Right cardiac atrium (tissue), 5 donors: ENCODE data around the gene HIP1. TPM values are rescaled to one million over a fixed set of nuclear protein-coding genes. Genes with fewer than 3 reads are reported as not detected.

Source experiments
- ATAC-seq, 2 donors: fragments of 200-7000 bp; cut with Tn5 transposase; one replicate each; pipeline versions ENCODE4 v1.8.0 to v1.9.1; 2020; ENCODE audit warnings: moderate library complexity in 2 of 2, mild to moderate bottlenecking in 1 of 2
- DNase-seq, 3 donors: peaks; one replicate each; pipeline ENCODE4 v3.0.0-alpha.2; 2020
- H3K27ac ChIP-seq: one replicate; pipeline ENCODE4 v1.5.1; 2013; ENCODE audit warnings: mild to moderate bottlenecking, low read length, control low read depth, moderate library complexity
- H3K27me3 ChIP-seq: one replicate; pipeline ENCODE4 v1.6.1; 2013; ENCODE audit not compliant: control insufficient read depth, insufficient read depth
- H3K4me1 ChIP-seq: one replicate; pipeline ENCODE4 v1.6.1; 2013; ENCODE audit warnings: low read length; ENCODE audit not compliant: control insufficient read depth, insufficient read depth
- H3K4me3 ChIP-seq: one replicate; pipeline ENCODE4 v1.5.1; 2013; ENCODE audit warnings: low read length, control low read depth
- H3K9me3 ChIP-seq: one replicate; pipeline ENCODE4 v1.6.1; 2013; ENCODE audit warnings: low read length; ENCODE audit not compliant: control insufficient read depth
- WGBS: extraction: QIAGEN DNeasy Blood & Tissue Kit; methylation state at CpG from one replicate; pipeline ENCODE4 v1.1.7; 2013; 5-methylcytosine and 5-hydroxymethylcytosine counted together
- intact Hi-C, 4 donors: fragments of 100-400 bp; cut with DNase I; formaldehyde crosslinking; loops; one replicate each; pipeline versions ENCODE4 v1.11.0 to v1.14.0; 2022 to 2023
- polyA plus RNA-seq: library from polyadenylated mRNA; stranded (reverse); fragments of 200-250 nt; gene quantifications from one replicate; pipeline ENCODE4 v1.2.3, GENCODE V29; 2013
- total RNA-seq, 4 donors: library from RNA; stranded (reverse); fragmentation: NEBNext Ultra II Directional; extraction: Animal tissue kit (Norgen Biotek cat#: 25700); gene quantifications; one replicate each; pipeline ENCODE4 v1.2.1, GENCODE V29; 2021
- donor health status: healthy with polysubstance abuse.
- donor health status: DM: no; HTN: yes; CAD: no.
- donor health status: DM: no; HTN: no; CAD: no.
- donor health status: DM: no; HTN: yes; CAD: no; lungs with severe emphysema.
- donor health status: DM: yes; HTN: yes; CAD: no.

The HIP1 gene
- total and polyA plus RNA-seq, 5 donors, result 5.6 to 15.0 (median 12.3) TPM

GRCh38 chr7:75650681-75651080 lies 88.1 kb downstream of the HIP1 start:
- Histone ChIP-seq H3K9me3 (no peaks in the 10 kb centered on the region), H3K27me3 (no peaks in the 10 kb centered on the region), H3K4me1 (peaks cover 10% of the 10 kb centered on the region), H3K4me3 (no peak overlapping the region), H3K27ac (peak overlapping the region; percentile 21)
- intact Hi-C loops, result no loop called here
- WGBS, result 34% methylated on average over 9 of the region's 9 CpGs
- ATAC-seq (peak; percentile 89 to 90), DNase-seq (peak; percentile 65 to 90 (median 85))

- intact Hi-C loops, result no loop called here
- Histone ChIP-seq H3K27me3 (no peaks in the 10 kb centered on the region), H3K4me3 (no peak overlapping the region), H3K9me3 (no peaks in the 10 kb centered on the region), H3K4me1 (peaks cover 10% of the 10 kb centered on the region), H3K27ac (peak overlapping the region; percentile 12)
- WGBS, result 60% methylated on average over 7 of the region's 7 CpGs
- peak; percentile 30 to 54 for ATAC-seq
- DNase-seq, result no peak
These were observed 88.7 kb downstream of the HIP1 start for GRCh38 chr7:75650062-75650461.

DNA sequence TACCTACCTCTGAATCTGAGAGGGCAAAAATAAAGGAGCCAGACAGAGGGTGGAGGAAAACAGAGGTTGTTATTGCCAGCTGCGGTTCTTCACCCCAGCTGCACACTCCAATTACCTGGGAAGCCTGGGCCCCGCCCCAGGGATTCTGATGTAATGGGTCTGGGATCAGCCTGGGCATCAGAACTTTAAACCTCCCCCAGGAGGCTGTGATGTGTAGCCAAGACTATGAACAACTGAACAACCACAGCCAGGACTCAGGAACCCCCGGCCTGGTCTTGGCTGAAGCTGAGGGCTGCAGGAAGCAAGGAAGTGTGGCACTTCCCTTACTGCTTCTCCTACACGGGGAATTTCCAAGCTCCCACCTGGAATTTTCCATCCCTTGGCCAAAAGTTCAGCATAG lies 89.3 kb downstream of the HIP1 start:
- DNase-seq, result no peak
- 51% methylated on average over 4 of the region's 4 CpGs for WGBS
- Histone ChIP-seq H3K4me1 (peaks cover 10% of the 10 kb centered on the region), H3K4me3 (no peak overlapping the region), H3K9me3 (no peaks in the 10 kb centered on the region), H3K27ac (no peak overlapping the region), H3K27me3 (no peaks in the 10 kb centered on the region)
- intact Hi-C loops, result loop anchor here in 1 of 4 donors (10.0 kb wide), 1 partner anchor 55 kb away; no protein-coding TSS in a partner anchor
- peak; percentile 43 to 75 for ATAC-seq

DNA sequence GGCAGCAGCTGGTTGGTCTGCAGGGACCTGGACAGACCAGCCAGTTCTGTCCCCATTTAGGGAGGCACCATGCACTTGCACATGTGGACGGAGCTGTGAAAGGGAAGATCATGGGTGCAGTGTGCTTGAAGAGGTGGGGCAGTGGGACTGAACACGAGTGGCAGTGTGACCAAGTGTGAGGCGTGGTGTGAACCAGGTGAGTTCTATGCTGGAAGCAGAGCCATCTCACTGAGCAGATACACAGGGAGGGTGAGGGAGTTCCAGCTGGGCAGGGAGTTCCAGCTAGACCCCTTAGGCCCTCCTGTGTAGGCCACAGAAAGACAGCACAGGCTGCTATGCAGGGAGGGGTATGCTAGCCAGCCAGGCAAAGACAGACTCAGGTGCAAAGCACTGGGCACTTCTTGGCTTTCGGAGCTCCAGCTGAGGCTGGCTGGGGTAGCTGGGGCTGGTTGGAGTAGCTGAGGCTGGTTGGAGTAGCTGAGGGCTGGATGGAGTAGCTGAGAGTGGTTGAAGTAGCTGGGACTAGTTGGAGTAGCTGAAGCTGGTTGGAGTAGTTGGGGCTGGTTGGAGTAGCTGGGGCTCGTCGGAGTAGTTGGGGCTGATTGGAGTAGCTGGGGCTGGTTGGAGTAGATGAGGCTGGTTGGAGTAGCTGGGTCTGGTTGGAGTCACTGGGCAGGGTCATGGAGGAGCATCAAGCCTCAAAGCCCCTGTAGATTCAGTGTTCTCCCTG lies 90.9 kb downstream of the HIP1 start:
- WGBS, result 96% methylated on average over 6 of the region's 6 CpGs
- Histone ChIP-seq H3K27ac (no peak overlapping the region), H3K4me3 (no peak overlapping the region), H3K27me3 (no peaks in the 10 kb centered on the region), H3K9me3 (no peaks in the 10 kb centered on the region), H3K4me1 (peaks cover 10% of the 10 kb centered on the region)
- intact Hi-C loops, result loop anchor here in 1 of 4 donors (10.0 kb wide), 1 partner anchor 57 kb away; no protein-coding TSS in a partner anchor
- no peak for DNase-seq
- no peak for ATAC-seq

- no peaks in the 10 kb centered on the region for H3K27me3 ChIP-seq
- no peak overlapping the region for H3K4me3 ChIP-seq
- ATAC-seq (no peak), DNase-seq (no peak)
- 79% methylated on average over 9 of the region's 9 CpGs for WGBS
- peaks cover 10% of the 10 kb centered on the region for H3K4me1 ChIP-seq
- no peak overlapping the region for H3K27ac ChIP-seq
- H3K9me3 ChIP-seq, result no peaks in the 10 kb centered on the region
- intact Hi-C loops, result loop anchor here in 1 of 4 donors (10.0 kb wide), 1 partner anchor 58 kb away; no protein-coding TSS in a partner anchor
These were observed 92.1 kb downstream of the HIP1 start for GRCh38 chr7:75646571-75647102.

DNA sequence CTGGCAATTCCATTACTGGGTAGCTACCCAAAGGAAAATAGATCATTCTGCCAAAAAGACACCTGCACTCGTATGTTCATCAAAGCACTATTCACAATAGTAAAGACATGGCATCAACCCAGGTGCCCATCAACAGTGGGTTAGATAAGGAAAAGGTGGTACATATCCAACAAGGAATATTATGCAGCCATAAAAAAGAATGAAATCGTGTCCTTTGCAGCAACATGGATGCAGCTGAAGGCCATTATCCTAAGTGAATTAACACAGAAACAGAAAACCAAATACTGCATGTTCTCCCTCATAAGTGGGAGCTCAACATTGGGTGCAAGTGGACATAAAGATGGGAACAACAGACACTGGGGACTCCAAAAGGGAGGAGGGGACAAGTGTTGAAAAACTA lies 93.2 kb downstream of the HIP1 start:
- no peak for DNase-seq
- no peak for ATAC-seq
- Histone ChIP-seq H3K4me1 (peaks cover 7% of the 10 kb centered on the region), H3K9me3 (no peaks in the 10 kb centered on the region), H3K27me3 (no peaks in the 10 kb centered on the region), H3K4me3 (no peak overlapping the region), H3K27ac (no peak overlapping the region)
- 98% methylated on average over 2 of the region's 2 CpGs for WGBS
- intact Hi-C loops, result loop anchor here in 1 of 4 donors (10.0 kb wide), 1 partner anchor 59 kb away; no protein-coding TSS in a partner anchor

DNA sequence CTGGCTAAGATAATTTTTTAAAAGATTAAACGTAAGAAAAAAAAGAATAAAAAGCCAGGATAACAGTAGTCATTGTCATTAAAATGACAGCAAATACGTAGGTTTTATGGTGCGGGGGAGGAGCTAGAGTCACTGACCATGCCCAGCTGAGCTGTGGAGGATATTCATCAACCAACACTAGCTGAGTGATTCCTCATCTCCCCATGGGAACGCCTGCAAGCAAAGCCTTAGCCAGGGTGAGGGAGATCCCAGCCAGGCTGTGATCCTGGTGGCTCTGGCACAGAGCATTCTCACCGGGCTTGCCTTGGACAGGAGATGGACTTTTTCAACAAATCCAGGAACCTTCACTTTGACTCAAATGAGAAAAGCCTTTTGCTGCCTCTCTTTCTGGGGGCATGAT lies 94.2 kb downstream of the HIP1 start:
- no peaks in the 10 kb centered on the region for H3K27me3 ChIP-seq
- no peak overlapping the region for H3K27ac ChIP-seq
- DNase-seq, result no peak
- WGBS, result 79% methylated on average over 5 of the region's 5 CpGs
- H3K4me3 ChIP-seq, result no peak overlapping the region
- peak; percentile 41 to 53 for ATAC-seq
- H3K9me3 ChIP-seq, result no peaks in the 10 kb centered on the region
- intact Hi-C loops, result loop anchor here in 1 of 4 donors (10.0 kb wide), 1 partner anchor 60 kb away; no protein-coding TSS in a partner anchor
- no peaks in the 10 kb centered on the region for H3K4me1 ChIP-seq

DNA sequence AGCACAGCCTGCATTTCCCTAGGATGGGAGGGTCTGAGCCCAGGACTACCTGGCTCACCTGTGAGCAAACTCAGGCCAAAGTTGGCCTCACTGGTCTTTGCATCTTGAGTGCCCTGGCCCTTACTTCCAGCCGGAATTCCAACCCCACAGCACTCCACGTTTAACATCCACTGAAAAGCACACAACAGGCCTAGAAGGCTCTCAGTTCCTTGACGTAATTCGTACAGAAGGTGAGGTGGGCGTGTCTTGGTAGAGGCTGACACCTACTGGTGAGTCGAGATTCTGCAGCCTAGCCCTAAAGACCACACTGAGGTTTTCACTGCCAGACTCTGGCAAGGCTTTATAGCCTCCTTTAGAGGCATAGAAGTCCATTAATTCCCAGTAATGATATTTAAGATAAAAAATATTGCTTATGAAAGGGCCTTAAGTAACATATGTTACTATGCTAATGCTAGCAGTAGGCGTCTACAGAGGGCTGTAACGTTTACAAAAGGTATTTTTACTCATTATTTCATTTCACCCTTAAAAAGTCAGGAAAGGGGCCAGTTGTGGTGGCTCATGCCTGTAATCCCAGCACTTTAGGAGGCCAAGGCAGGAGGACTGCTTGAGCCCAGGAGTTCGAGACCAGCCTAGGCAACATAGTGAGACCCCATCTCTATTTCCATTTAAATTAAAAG lies 95.8 kb downstream of the HIP1 start:
- H3K4me1 ChIP-seq, result no peaks in the 10 kb centered on the region
- peak in 2 of 3 donors; percentile 35 to 68 for DNase-seq
- WGBS, result 65% methylated on average over 9 of the region's 9 CpGs
- intact Hi-C loops, result loop anchor here in 1 of 4 donors (10.0 kb wide), 1 partner anchor 62 kb away; no protein-coding TSS in a partner anchor
- no peaks in the 10 kb centered on the region for H3K27me3 ChIP-seq
- no peaks in the 10 kb centered on the region for H3K9me3 ChIP-seq
- peak in 1 of 2 donors; percentile 40 for ATAC-seq
- H3K4me3 ChIP-seq, result no peak overlapping the region
- H3K27ac ChIP-seq, result no peak overlapping the region

- H3K4me3 ChIP-seq, result no peak overlapping the region
- WGBS, result 73% methylated on average over 8 of the region's 8 CpGs
- H3K4me1 ChIP-seq, result no peaks in the 10 kb centered on the region
- no peak for DNase-seq
- no peaks in the 10 kb centered on the region for H3K9me3 ChIP-seq
- no peak for ATAC-seq
- H3K27me3 ChIP-seq, result no peaks in the 10 kb centered on the region
- H3K27ac ChIP-seq, result no peak overlapping the region
- intact Hi-C loops, result loop anchor here in 1 of 4 donors (10.0 kb wide), 1 partner anchor 65 kb away; no protein-coding TSS in a partner anchor
These were observed 98.5 kb downstream of the HIP1 start for GRCh38 chr7:75640201-75640600.

DNA sequence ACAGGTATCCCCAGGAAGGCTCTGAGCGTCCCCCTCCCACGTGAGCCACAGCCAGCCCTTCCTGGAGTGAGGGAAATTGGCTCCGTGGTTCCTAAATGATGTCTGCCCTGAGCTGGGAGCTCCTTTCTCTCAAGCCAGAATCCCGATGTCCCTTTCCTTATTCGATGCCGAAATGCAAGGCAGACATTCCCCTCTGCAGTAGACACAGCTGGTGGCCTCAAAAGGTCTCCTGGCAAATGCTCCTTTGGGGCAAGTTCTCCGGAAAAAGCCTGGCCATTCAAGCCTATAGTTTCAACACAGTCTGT lies 98.9 kb downstream of the HIP1 start:
- ATAC-seq, result peak; percentile 4 to 12
- intact Hi-C loops, result loop anchor here in 1 of 4 donors (10.0 kb wide), 2 partner anchors 65 to 85 kb away; no protein-coding TSS in a partner anchor
- no peak for DNase-seq
- H3K27me3 ChIP-seq, result no peaks in the 10 kb centered on the region
- H3K4me1 ChIP-seq, result no peaks in the 10 kb centered on the region
- WGBS, result 6% methylated on average over 7 of the region's 7 CpGs
- no peaks in the 10 kb centered on the region for H3K9me3 ChIP-seq
- peak overlapping the region; percentile 88 for H3K4me3 ChIP-seq
- H3K27ac ChIP-seq, result peak overlapping the region; percentile 8
